IPS-18c (cell line): ENCODE results near the gene LCLAT1.
A peak's percentile ranks its signal among the peaks of the same experiment; 100 is the strongest.

Source experiments
- H3K4me3 ChIP-seq: 2 replicates; pipeline ENCODE4 v1.7.0; 2013; ENCODE audit warnings: low read depth, mild to moderate bottlenecking, low read length, moderate library complexity; ENCODE audit not compliant: insufficient read depth
- H3K9me3 ChIP-seq: one replicate; pipeline ENCODE4 v1.6.1; 2013; ENCODE audit warnings: mild to moderate bottlenecking, low read length, moderate library complexity; ENCODE audit not compliant: control insufficient read depth, insufficient read depth

Gene LCLAT1

GRCh38 chr2:30444273-30444672 is 2.8 kb upstream of the LCLAT1 start:
- Histone ChIP-seq H3K9me3 (peaks cover 2% of the 10 kb centered on the region), H3K4me3 (no peak overlapping the region)

DNA sequence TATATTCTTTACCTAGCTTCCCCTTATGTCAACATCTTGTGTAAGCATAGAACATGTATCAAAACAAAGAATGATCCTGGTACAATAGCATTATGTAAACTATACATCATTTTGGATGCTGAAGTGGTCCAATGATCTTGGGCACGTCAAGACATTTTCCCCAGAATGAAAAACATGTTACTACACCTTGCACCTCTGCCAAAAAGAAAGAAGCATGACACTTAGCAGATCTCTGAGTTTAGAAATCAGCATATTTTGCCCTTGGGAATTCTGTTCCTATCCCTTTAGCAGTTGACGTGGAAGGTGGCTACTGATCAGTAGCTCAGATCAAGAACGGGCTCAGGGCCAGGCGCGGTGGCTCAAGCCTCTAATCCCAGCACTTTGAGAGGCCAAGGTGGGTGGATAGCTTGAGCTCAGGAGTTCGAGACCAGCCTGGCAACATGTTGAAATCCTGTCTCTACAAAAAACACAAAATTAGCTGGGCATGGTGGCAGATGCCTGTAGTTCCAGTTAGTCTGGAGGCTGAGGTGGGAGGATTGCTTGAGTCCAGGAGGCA is 1.7 kb upstream of the LCLAT1 start:
- peaks cover 2% of the 10 kb centered on the region for H3K9me3 ChIP-seq
- no peak overlapping the region for H3K4me3 ChIP-seq

GRCh38 chr2:30446602-30447148 is 371 bp upstream of the LCLAT1 start:
- Histone ChIP-seq H3K4me3 (peak overlapping the region; percentile 75), H3K9me3 (peaks cover 2% of the 10 kb centered on the region)

DNA sequence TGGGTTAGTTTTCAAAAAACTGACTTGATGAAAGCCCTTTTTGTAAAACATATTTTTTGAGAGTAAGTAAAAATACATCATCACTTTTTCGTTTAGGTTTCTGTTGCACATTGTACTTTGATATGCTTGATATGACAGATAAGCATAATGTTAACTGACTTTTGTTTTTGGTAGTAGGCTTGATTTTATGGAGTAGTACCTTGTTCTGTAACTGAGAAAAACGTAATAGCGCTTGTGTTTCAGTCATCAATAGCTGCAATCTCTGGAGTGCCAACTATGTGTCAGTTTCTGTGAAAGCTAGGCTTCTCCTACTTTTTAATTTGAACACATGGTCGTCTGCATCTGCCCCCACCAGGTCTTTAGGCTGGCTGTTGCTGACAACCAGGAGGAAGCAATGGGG is 1.3 kb downstream of the LCLAT1 start:
- Histone ChIP-seq H3K9me3 (no peaks in the 10 kb centered on the region), H3K4me3 (no peak overlapping the region)

- Histone ChIP-seq H3K9me3 (no peaks in the 10 kb centered on the region), H3K4me3 (no peak overlapping the region)
These were observed 1.8 kb downstream of the LCLAT1 start for GRCh38 chr2:30448866-30449265.

- H3K9me3 ChIP-seq, result no peaks in the 10 kb centered on the region
- H3K4me3 ChIP-seq, result no peak overlapping the region
These were observed 3.0 kb downstream of the LCLAT1 start for GRCh38 chr2:30450025-30450424.

DNA sequence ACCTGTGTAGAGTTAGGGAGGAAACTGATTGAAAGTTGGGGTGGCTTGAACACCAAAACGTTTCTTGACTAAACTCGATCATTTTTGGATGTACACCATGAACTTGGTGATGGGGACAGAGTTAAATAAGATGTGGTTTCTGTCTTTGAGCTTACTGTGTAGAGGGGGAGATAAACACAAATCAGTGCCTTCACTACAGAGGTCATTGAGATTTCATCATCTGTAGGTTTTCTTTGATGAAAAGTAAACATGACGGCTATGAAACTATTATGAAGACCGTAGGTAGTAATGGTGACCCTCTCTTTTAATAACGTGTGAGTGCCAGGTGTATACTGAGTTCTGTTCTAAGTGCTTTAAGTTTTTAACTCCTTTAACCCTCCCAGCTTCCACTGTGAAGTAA is 6.5 kb downstream of the LCLAT1 start:
- Histone ChIP-seq H3K9me3 (no peaks in the 10 kb centered on the region), H3K4me3 (no peak overlapping the region)

GRCh38 chr2:30454571-30454970 is 7.5 kb downstream of the LCLAT1 start:
- H3K9me3 ChIP-seq, result no peaks in the 10 kb centered on the region
- no peak overlapping the region for H3K4me3 ChIP-seq

GRCh38 chr2:30455114-30455738 is 8.2 kb downstream of the LCLAT1 start:
- Histone ChIP-seq H3K4me3 (no peak overlapping the region), H3K9me3 (no peaks in the 10 kb centered on the region)

GRCh38 chr2:30456106-30456505 is 9.1 kb downstream of the LCLAT1 start:
- Histone ChIP-seq H3K9me3 (no peaks in the 10 kb centered on the region), H3K4me3 (no peak overlapping the region)

DNA sequence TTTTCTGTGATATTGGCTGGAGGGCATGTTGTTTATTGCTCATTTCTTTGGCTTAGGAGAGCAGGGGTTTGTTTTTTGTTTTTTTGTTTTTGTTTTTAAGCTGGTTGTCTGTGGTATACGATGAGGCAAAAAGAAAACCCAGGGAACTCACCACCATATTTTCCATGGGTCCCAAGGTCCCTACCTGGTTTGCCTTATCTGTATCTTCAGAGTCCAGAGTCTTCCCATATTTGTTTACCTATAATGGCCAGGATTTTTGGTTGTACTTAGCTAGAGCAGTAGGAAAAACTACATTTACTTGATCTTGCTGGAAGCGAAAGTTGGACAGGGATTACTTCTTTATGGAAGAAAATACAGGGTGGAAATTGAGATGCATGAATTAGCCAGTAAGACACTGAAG is 9.5 kb downstream of the LCLAT1 start:
- Histone ChIP-seq H3K4me3 (no peak overlapping the region), H3K9me3 (no peaks in the 10 kb centered on the region)

DNA sequence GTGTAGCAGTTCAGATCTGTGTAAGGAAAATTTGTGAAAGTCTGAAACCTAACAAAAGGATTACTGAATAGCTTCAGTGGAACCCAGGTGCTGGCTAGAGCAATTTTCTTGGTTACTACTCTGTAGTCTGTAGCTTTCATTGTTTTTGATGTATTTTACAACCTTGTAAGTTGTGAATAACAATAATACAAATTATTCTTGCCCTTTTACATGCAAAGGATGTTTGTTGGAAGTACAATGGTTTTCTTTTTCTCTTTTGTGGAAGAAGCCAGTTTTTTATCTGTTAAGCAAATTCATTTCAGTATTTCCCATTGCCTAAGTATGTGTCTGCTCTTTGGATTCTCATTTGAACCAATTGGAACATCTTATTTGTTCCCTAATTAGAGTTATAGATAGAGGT is 10.2 kb downstream of the LCLAT1 start:
- H3K4me3 ChIP-seq, result no peak overlapping the region

GRCh38 chr2:30459140-30459539 is 12.1 kb downstream of the LCLAT1 start:
- Histone ChIP-seq H3K4me3 (no peak overlapping the region), H3K9me3 (no peaks in the 10 kb centered on the region)

More for the DNA sequence above, 10.2 kb downstream of the LCLAT1 start:
- H3K9me3 ChIP-seq, result no peaks in the 10 kb centered on the region

GRCh38 chr2:30462131-30462857 is 15.2 kb downstream of the LCLAT1 start:
- no peak overlapping the region for H3K4me3 ChIP-seq
- H3K9me3 ChIP-seq, result no peaks in the 10 kb centered on the region

DNA sequence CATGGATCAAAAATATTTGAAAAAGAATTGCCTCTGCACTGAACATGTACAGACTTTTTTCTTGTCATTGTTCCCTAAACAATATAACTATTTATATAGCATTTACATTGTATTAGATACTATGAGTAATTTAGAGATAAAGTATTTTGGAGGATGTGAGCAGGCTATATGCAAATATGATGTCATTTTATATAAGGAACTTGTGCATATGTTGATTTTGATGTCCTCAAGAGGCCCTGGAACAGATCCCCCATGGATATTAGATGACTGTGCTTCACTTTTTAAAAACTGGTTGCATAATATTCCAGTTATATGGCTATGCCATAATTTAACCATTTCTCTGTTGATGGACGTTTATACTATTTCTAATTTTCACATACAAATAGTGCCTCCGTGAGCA is 16.5 kb downstream of the LCLAT1 start:
- H3K9me3 ChIP-seq, result no peaks in the 10 kb centered on the region

DNA sequence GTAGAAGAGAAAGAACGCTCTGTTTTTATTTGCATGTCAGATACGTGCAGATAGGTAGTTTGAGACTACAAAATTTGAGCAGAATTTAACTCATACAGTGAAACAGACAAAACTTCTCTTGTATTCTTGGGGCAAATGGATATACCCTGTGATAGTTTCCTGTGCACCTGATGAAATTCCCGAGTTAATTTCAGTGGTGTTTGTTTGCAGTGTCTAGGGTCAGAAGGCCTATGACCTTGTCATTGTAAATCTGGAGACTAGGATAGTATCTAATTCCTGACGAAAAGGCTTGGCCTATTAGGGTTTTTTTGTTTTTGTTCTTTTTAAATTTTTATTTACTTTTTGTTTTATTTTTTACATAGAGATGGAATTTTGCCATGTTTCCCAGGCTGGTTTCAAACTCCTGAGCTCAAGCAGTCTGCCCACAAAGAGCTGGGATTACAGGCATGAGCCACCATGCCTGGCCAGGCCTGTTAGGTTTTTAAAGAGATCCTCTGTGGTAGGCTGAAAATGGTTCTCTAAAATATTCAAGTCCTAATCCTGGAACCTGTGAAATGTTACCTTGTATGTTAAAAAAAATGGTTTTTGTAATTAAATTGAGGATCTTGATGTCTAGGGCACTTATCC is 17.6 kb downstream of the LCLAT1 start:
- Histone ChIP-seq H3K9me3 (no peaks in the 10 kb centered on the region), H3K4me3 (no peak overlapping the region)

More for the DNA sequence above, 16.5 kb downstream of the LCLAT1 start:
- no peak overlapping the region for H3K4me3 ChIP-seq

DNA sequence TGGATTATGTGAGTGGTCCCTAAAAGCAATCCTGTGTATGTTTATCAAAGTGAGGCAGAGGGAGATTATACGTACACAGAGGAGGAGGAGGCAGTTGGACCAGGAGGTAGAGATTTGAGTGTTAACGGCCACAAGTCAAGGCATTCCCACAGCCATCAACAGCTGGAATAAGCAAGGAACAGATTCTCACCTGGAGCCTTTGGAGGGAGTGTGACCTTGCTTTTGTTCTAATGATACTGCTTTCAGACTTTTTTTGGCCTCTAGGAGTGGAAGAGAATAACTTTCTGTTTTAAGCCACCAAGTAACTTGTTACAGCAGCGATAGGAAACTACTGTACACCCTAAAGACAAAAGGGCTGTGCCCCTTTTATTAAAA is 18.1 kb downstream of the LCLAT1 start:
- Histone ChIP-seq H3K9me3 (no peaks in the 10 kb centered on the region), H3K4me3 (no peak overlapping the region)

DNA sequence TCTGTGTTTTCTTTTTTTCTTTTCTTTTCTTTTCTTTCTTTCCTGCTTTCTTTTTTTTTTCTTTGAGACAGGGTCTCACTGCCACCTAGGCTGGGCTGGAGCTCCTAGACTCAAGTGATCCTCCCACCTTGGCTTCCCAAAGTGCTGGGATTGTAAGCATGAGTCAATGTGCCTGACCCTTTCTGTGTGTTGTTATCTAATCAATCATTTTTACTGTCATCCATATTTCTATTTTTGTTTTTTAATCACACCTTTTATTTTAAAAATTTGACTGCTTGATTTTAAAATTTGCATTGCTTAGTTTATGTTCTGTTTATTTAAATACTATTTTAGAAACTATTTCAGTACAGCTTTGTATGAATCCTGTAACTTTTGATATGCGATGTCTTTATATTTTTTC is 19.2 kb downstream of the LCLAT1 start:
- H3K4me3 ChIP-seq, result no peak overlapping the region
- H3K9me3 ChIP-seq, result no peaks in the 10 kb centered on the region
